HG03342 (cell line): Measurements from ENCODE around the gene CHAD.
"Not testable (repeated sequence)": the region's sequence is repeated elsewhere in the genome, so short reads cannot be mapped to it uniquely, and the experiment has no call there.

Source experiments
- ATAC-seq: cut with Tn5 transposase; IDR thresholded peaks from one replicate; pipeline ENCODE4 v1.9.1; 2021; ENCODE audit warnings: mild to moderate bottlenecking, moderate library complexity; ENCODE audit not compliant: unreplicated experiment

The CHAD gene

GRCh38 chr17:50475362-50475761 lies 6.7 kb upstream of the CHAD start:
- no peak for ATAC-seq

DNA sequence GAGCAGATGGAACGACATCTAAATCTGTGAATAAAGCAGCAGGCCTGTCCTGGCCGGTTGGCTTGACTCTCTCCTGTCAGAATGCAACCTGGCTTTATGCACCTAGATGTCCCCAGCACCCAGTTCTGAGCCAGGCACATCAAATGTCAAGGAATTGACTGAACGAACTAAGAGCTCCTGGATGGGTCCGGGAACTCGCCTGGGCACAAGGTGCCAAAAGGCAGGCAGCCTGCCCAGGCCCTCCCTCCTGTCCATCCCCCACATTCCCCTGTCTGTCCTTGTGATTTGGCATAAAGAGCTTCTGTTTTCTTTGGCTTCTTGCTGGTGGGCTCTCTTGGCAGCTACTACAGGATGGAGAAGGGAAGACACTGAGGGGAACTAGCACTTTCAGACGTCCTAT lies 5.8 kb upstream of the CHAD start:
- no peak for ATAC-seq

GRCh38 chr17:50473901-50474300 lies 5.2 kb upstream of the CHAD start:
- no peak for ATAC-seq

GRCh38 chr17:50472761-50473161 lies 4.1 kb upstream of the CHAD start:
- ATAC-seq, result not testable (repeated sequence)

DNA sequence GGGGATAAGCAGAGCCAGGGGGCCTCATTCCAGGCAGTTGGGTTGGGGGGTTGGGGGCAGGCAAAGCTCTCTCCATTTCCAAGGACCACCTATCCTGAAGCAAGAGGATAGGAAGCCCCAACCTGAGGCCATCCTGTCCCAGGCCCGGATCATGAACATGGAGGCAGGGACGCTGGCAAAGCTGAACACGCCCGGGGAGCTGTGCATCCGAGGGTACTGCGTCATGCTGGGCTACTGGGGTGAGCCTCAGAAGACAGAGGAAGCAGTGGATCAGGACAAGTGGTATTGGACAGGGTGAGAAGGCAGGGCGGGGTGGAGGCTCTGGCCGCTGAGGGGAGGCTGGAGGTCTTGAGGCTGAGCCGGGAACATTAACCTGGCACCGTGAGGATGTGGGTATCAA lies 3.6 kb upstream of the CHAD start:
- ATAC-seq, result no peak

GRCh38 chr17:50471009-50471905 lies 2.6 kb upstream of the CHAD start:
- ATAC-seq, result no peak

DNA sequence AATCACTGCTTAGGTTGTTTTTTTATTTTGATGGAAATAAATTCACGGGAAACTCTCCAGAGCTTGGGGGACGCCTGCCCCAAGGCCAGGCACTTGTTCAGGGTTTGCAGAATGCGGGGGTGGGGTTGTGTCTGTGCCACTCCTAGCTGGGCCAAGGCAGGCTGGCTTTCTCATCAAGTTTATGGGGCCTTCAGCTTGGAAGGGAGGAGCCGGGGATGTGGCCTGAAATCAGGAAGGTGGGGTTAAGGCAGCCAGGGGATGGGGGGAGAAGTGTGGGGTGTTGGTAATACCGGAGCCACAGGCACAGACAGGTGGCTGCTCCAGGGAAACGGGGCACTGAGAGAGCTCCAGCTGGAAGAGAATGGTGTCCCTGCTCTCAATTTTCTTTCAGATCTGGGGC lies 1.7 kb upstream of the CHAD start:
- no peak for ATAC-seq

DNA sequence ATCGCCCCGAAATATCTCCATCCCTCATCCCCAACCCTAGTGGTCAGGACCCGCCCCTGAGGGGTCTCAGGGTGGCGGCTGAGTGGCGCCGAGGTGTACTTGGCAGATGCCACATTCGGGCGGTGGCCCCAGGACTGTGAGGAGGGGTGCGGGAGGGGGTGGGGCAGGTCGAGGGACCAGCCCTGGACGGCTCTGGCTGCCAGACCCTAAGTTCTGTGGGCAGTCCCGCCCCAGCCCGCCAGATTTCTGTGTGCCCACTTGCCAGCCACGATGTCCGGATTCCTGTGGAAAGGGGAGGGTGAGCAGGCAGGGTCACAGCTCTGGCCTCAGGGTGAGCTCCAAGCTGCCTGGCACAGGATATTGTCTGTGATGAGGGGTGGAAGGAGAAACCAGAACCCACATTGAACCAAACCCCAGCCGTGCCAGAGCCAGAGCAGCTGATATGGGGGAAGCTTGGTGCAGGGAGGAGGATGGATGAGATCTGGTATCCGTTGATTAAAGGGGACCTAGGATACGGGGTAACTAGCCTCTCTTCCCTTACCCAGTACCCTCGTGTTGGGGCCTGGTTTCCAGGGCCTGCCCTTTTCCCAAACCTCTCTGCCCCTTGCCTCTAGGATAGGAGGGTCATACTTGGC lies 1.1 kb upstream of the CHAD start:
- ATAC-seq, result no peak

GRCh38 chr17:50469208-50469605 lies 527 bp upstream of the CHAD start:
- ATAC-seq, result no peak

GRCh38 chr17:50467855-50468303 lies 801 bp downstream of the CHAD start:
- no peak for ATAC-seq

GRCh38 chr17:50467114-50467854 lies 1.4 kb downstream of the CHAD start:
- no peak for ATAC-seq

DNA sequence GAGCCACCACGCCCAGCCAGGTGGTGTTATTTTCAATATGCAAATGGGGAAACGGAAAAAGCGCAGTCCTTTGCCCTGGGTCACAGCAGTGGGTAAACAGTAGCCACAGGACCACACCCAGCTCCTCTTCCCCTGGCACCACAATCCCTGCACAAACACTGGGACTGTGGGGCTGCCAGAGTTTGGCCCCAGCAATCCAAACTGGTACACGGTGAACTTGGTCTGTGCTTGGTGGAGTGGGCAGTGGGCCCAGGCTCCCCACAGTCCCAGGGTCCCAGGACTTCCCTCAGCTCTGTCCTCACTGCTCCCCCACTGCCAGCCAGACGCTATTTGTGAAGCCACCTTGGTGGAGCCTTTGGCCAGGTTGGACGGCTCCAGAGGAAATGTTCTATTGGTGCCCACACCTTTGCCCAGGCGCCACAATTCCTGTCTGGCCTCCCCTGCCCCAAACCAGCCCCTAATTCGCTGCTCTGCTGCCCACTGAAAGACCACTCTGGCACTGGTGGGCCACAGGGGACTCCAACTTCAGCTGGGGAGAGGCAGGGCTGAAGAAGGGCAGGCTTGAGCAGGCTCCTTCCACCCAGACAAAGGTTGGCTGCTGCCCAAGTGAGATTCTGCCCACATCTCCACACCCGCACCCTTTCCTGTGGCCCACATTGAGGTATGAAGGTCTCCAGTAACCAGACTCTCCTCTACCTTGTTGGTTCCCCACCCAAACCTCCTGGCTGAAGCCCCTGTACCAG lies 2.1 kb downstream of the CHAD start:
- no peak for ATAC-seq

- ATAC-seq, result no peak
Observed at GRCh38 chr17:50465635-50466034, 3.0 kb downstream of the CHAD start.

GRCh38 chr17:50465171-50465570 lies 3.5 kb downstream of the CHAD start:
- ATAC-seq, result no peak

DNA sequence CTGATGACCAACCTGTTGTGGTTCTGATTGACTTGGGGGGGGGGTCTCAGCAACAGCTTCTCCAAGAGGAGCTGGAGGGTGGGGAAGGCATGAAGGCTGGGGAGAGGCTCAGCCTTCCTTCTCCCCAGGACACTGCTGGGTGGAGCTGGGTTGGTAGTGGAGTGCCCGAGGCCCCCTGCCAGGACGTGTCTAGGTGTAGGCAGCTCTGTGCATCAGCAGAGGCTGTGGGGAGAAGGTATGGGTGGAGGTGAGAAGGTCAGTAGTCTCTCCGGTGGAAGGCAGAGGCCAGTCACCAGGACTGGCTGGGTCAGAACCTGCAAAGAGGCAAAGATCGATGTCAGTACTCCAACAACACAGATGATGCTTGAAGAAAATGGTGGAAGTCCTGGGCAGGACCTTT lies 3.9 kb downstream of the CHAD start:
- ATAC-seq, result no peak

GRCh38 chr17:50464121-50464520 lies 4.6 kb downstream of the CHAD start:
- no peak for ATAC-seq

DNA sequence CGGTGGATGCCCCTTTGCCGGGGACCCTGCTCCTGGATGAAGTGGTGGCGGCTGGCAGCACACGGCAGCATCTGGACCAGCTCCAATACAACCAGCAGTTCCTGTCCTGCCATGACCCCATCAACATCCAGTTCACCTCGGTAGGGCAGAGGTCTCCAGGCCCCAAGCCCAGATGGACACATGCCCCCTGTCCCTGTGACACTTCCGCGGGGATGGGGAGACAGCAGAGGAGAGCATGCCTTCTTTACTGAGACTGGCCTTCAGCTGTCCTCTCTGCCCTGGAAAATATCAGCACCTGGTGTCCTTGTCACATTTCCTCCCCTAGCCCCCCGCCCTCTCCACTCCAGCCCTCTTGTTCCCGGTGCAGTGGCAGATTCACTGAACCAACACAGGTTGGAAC lies 6.2 kb downstream of the CHAD start:
- ATAC-seq, result no peak

- ATAC-seq, result no peak
Observed at GRCh38 chr17:50461550-50462132, 7.0 kb downstream of the CHAD start.

GRCh38 chr17:50460831-50461526 lies 7.7 kb downstream of the CHAD start:
- ATAC-seq, result no peak

- no peak for ATAC-seq
Observed at GRCh38 chr17:50459756-50460155, 8.9 kb downstream of the CHAD start.
